Middle frontal gyrus (tissue), 1 donor: ENCODE data around the gene CTXN1.

Source experiments
- DNase-seq: peaks from one replicate; pipeline ENCODE4 v3.0.0-alpha.2; 2015; ENCODE audit warnings: low spot score; ENCODE audit errors: extremely low spot score

Gene CTXN1

GRCh38 chr19:7915250-7916102 lies 10.5 kb downstream of the CTXN1 start:
- DNase-seq = no peak

DNA sequence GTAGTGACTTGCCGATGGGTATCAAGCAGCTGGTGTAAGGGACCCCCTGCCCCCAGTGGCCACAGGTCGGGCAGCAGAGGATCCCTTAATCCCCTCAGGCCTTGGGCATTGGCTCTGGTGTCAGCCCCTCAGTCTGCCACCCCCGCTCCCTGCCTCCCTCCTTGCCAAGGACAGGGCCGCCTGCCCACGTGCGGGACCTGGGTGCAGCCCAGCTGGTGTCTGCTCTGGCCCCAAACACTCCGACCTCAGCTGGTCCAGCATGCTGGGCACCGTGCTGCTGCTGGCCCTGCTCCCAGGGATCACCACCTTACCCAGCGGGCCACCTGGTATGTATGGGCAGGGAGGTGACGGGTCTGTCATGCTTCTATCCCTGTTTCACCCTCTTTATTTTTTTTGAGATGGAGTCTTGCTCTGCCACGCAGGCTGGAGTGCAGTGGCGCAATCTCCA lies 11.3 kb downstream of the CTXN1 start, which contains the start of gene TGFBR3L:
TSS of gene TGFBR3L (plus strand) at position 233 of the 448 bp plus-strand sequence.
- no peak for DNase-seq

DNA sequence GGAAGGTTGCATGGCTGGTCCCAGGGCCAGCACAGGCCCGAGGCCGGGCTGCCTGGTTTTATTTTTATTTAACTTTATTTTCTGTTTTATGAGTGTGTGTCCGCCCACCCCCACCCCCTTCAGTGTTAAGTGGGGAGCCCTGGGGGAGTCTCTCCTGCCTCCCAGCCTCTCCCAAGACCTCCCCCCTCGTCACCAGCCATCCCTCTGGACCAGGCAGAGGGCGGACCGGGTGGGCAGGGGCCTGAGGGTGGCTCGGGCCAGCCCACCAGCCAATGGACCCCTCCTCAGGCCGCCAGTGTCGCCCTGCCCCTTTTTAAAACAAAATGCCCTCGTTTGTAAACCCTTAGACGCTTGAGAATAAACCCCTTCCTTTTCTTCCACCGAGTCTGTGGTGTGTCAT lies 11.8 kb downstream of the CTXN1 start:
- no peak for DNase-seq

DNA sequence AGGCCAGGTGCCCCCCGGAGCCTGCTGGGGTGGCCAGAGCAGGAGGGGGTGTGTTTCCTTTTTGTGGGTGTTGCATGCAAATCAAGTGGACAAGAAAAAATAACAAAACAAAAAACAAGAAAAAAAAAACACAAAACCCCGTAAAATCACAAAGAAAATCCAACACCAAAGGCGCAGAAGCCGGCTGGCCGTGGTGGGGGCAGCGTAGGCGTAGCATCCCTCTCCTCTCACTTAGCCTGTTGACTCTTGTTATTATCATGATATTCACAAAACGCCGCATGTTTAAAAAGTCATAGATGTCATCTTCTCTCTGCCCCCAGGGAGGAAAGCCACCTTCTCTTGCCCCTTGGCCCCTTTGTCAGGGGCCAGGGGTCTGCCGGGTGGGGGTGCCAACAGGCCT lies 12.3 kb downstream of the CTXN1 start:
- no peak for DNase-seq

DNA sequence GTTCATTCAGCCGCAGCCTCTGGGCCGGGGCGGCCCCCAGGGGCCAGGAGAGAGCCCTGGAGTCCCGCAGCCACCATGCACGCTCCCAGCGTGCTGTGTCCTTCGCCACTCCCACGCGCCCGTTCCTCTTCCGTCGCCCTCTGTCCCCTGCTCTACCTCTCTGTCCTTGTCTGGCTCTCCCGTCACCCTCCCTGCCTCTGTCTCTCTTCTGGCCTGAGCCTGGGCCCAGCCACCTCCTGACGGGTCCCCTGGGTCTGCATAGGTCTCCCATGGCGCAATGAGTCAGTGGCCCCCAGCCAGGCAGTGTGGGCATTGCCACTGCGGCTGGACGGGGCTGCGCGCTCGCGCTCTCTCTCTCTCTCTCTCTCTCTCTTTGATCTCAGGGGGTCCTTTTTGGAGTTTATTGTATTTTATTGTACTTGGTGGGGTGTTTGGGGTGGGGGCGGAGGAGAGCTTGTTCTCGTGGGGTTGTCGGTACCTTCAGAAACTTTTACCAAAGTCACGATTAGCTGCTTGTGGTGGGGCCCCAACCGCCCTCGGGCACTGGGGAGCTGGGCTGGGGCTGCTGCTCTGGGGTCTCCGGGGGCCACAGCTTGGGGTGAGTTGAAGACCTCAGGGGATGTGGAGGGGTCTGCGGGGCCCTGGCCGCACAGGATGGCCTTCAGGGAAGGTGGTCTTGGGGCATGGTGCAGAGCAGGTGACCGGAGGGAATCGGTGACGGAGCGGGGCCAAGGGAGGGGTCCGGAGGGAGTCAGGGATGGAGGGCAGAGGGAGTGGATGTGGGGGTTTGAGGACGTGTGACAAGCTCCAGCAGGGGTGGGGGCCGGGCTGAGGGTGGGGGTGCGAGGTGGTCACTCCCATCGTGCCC lies 13.0 kb downstream of the CTXN1 start:
- no peak for DNase-seq

- DNase-seq = no peak
Observed at GRCh38 chr19:7912144-7912696, 13.7 kb downstream of the CTXN1 start.

DNA sequence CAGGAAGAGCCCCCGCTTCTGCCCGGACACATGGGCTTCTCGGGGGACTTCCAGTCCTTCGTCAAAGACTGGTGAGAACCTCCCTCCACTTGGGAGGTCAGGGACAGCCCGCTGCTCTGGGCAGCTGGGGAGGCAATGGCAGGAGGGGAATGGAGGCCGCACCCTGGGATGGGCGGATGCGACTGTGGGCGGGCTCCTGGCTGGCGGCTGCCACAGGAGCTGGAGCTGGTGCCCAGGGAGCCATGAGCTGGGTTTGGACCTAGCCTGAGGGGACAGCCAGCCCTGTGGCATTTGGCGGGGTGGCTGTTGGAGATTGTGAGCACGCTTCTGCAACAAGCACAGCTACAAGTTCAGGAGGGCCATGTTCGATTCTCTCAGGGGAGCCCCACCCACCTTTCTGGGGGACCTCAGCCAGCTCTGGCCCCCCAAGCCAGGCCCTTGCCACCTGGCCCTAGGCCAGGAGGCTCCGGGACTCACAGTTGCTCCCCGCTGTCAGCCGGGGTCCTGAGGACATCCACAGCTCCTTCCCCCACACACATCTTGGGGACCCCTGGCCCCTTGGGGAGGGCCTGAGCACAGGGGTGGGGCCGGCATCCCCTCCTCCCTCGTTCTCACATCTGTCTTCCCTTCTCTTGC lies 14.3 kb downstream of the CTXN1 start:
- no peak for DNase-seq

- DNase-seq = no peak
Observed at GRCh38 chr19:7910321-7911161, 15.4 kb downstream of the CTXN1 start.

DNA sequence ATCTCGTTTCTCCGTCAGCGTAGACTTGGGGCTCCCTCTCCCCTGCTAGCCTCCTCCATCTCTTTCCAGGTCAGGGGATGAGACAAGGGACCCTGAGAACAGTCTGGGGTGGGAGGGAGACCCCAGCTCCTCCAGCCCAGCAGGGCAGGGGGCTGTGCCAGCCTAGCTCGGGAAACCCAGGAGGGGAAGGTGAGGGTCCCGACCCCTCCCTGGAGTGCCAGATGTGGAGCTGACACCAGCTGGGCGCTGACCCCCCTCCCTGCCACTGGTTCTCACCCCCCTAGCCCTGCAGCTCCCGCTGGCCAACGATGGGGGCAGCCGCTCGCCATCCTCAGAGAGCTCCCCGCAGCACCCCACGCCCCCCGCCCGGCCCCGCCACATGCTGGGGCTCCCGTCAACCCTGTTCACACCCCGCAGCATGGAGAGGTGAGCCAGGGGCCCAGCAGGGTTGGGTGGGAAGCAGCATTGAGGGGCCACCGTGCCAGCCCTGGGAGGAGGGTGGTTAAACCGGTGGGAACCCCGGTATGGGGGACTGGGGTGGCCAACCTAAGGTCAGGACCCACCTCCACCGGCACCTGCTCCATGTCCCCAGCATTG lies 16.4 kb downstream of the CTXN1 start:
- DNase-seq = no peak

- no peak for DNase-seq
Observed at GRCh38 chr19:7908742-7909461, 17.0 kb downstream of the CTXN1 start.

DNA sequence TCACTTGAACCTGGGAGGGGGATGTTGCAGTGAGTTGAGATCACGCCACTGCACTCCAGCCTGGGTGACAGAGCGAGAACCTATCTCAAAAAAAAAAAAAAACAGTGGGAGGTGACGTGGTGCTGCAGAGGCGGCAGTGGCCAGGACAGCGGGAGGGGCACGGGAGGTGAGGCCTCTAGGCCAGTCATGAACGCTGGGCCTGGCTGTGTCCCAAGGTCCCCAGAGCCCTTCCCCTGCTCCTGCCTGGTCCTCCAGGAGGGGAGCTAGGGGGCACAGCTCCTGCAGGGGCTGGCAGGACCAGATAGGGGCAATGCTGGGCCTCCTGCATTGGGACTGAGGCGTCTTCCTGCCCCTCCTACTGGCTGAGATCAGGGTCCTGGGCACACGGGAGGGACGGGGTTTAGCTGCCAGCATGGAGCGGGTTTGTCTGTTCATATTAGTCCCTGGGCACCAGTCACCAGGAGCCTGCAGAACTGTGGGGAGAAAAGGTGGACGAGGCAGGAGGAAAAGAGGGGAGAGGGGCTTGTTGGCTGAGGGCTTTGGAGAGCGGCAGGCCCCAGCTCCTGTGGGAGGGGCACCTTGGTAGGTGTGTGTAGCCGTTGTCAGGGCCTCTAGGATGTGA lies 17.7 kb downstream of the CTXN1 start:
- DNase-seq = no peak

DNA sequence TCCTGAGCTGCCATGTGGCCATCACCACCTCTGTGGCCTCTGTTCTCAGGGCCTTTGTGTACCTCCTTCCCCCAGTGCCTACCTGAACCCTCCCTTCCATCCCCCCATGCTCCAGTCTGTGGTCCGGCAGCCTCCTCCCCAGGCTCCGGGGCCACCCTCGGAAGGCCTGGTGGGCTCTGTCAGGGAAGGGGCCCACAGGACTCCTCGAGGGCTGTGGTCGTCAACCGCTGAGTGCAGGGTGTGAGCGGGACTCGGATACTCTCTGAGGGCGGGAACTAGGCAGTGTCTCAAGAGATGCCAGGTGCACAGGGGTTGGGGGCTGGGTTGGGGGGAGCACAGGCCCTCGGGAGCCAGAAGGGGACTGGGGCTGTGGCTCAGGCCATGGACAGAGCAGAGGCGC lies 18.4 kb downstream of the CTXN1 start:
- DNase-seq = no peak

GRCh38 chr19:7907122-7907521 lies 18.8 kb downstream of the CTXN1 start:
- DNase-seq = no peak

DNA sequence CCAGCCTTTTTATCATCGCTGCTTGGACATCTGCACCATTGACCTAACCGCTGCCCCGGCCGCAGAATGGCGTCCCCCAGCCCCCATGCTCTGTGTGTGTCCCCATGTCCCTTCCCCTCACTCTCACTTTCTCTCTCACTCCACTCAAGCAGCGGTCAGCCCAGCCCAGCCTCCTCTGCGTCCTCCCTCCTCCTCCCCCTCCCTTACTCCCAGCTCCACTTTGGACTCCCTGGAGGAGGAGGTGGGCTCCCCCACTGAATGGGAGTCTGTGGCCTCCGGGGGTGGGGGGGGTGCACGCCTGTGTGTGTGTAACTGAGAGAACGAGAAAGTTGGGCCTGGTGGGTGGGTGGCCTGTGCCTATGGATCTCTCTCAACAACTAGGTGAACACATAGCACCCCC lies 20.1 kb downstream of the CTXN1 start:
- DNase-seq = no peak

GRCh38 chr19:7905268-7905667 lies 20.7 kb downstream of the CTXN1 start:
- no peak for DNase-seq

GRCh38 chr19:7904074-7905020 lies 21.6 kb downstream of the CTXN1 start:
- DNase-seq = no peak

DNA sequence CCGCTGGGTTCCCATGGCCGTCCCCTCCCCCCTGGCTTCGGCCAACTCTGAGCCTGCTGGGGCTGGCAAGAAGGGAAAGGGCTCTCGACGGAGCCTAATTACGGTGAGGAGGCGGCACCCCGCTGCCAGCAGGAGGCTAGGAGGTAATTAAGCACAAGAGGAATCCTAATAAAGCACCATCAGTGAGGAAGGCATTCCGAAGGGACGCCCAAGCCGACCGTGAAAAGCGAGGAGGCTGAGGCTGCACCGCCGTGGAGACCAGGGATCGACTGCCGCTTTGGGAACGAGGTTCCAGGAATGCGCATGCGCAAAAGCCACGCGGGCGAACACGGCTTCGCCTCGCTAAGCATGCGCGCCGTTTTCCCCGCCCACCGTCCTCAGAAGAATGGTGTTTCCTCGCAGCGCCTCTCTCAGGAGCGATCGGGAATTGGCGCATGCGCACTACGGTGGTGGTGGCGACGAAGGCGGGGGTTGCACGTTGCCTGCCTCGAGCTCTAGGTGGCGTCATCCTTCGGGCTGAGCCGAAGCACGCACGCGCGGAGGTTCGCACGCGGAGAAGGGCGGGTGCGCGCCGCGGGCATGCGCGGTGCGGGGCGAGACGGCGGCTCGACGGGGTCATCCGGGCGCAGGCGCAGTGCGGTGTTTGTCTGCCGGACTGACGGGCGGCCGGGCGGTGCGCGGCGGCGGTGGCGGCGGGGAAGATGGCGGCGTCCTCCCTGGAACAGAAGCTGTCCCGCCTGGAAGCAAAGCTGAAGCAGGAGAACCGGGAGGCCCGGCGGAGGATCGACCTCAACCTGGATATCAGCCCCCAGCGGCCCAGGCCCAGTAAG lies 22.5 kb downstream of the CTXN1 start, which contains the start of gene MAP2K7:
TSS of gene MAP2K7 (plus strand) at position 634 of the 830 bp plus-strand sequence. CDS start at position 702, 68 bp downstream.
- peak; percentile 100 for DNase-seq
